GM21367 (cell line): ENCODE results near the gene WASF2.
"Not testable (repeated sequence)": the region's sequence is repeated elsewhere in the genome, so short reads cannot be mapped to it uniquely, and the experiment has no call there.

Source experiments
- ATAC-seq: cut with Tn5 transposase; IDR thresholded peaks from one replicate; pipeline ENCODE4 v1.9.1; 2021; ENCODE audit not compliant: unreplicated experiment

Gene WASF2, protein sequence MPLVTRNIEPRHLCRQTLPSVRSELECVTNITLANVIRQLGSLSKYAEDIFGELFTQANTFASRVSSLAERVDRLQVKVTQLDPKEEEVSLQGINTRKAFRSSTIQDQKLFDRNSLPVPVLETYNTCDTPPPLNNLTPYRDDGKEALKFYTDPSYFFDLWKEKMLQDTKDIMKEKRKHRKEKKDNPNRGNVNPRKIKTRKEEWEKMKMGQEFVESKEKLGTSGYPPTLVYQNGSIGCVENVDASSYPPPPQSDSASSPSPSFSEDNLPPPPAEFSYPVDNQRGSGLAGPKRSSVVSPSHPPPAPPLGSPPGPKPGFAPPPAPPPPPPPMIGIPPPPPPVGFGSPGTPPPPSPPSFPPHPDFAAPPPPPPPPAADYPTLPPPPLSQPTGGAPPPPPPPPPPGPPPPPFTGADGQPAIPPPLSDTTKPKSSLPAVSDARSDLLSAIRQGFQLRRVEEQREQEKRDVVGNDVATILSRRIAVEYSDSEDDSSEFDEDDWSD

DNA sequence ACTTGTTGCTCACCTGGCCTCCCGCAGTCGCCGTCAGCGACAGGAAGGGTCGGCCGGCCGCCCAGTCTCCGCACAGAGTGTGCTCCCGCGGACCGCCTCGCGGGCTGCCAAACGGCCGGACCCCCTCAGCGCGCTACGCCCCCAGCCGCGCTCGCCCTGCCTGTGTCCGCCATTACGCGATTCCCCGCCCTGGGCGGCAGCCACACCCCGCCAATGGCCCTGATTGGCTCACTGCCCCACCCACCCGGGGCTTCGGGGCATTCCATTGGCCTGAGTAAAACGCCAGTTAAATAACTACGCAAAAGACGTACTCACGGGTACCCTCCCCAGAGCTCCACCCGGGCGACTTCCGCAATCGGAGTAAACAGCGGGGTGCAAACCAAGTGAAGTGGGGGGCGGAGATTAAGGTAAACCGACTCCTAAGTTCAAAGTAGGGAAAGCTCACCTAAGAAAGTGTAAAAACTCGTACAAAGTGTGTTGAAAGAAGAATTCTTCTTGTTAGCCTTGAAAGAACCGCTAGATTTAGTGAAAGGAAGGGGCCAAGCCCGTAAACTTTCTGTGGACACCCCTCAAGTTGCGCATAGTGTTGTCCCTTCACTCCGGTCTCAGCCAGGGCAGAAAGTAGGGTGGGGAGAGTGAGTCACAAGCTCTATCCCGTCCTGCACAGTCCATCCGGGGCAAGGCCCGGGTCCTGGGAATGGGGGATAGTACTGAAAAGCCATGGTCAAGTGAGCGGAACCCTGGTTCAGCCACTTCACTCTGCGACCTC is at the start of gene WASF2:
WASF2 (minus strand) TSS at position 195 of the 769 bp plus-strand sequence. CDS start 61,277 bp downstream, outside the sequence.
- peak; percentile 76 for ATAC-seq

DNA sequence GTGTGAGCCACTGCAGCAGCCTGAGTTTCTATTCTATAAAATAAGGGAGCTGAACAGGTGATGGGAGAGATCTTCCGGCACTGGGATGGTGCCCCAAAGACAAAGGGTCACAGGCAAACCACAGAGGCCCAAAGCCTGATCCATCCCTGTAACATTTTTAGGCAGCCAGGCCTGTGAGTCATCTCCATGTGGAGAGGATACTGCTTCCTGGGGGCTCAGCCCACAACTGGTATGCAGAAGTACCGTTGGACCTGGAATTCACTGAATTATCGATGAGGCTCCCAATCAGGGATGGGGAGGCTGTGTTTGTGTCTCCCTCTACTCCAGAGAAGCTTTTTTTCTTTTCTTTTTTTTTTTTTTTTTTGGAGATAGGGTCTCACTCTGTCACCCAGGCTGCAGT is 48.8 kb upstream of the WASF2 start:
- ATAC-seq, result no peak

DNA sequence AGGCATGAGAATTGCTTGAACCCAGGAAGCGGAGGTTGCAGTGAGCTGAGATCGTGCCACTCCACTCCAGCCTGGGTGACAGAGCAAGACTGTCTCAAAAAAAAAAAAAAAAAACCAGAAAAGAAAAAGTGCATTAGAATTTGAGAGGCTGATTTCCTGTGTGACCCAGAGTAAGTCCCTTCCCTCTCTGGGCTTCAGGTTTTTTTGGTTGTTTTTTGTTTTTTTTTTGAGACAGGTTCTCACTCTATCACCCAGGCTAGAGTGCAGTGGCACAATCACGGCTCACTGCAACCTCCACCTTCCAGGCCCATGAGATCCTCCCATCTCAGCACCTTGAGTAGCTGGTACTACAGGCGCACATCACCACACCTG is 48.3 kb upstream of the WASF2 start:
- not testable (repeated sequence) for ATAC-seq

DNA sequence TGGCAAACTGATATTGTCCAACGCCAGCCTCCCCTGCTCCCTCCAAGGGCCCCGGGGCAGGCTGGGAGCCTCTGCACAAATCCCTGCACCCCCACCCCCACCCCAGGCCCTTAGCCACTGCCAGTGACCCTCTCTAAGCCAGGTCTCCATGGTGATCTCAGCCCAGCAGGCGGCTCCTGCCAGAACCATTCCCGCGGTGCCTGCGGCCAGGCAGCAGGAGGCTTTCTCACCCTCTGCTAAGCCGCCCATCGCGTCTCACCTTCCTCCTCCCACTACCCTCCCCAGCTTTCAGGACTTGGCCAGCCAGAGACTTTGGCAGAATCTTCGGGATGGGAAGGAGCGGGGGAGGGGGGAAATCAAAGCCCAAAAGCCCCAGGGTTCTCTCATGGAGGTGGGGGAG is 46.8 kb upstream of the WASF2 start:
- ATAC-seq, result no peak

DNA sequence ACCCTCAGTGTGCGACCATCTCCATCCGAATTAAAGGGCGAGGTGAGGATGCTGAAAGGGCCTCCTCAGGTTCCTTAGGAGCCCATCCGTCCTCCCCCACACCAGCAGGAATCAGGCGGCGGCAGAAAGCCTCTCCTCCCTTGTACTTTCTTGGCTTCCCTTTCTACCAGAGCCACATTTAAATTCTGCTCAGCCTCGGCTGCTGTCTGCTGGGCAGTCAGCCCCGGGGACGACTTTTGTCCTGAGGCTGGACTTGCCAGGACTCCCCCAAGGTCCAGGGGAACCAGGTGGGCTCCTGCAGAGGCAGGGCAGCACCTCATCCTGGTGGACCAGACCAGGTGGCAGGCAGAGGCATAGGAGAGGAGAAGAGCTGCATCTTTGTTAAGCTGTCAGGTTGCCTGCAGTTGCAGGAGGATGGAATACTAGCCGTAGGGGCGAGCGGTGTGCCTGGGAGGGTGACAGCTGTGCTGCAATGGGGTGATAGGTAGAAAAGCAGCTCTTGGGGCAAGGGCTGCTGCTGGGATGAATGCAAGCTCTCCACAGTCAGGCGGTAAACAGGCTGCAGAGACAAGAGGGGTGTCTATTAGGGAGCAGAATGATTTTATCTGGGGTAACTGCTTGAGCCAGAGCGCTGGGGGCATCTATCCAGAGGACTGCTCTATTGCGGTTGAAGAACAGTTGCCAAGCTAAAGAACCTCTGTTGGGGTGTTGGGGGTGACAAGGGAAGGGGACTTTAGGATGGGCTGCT is 46.2 kb upstream of the WASF2 start:
- no peak for ATAC-seq

DNA sequence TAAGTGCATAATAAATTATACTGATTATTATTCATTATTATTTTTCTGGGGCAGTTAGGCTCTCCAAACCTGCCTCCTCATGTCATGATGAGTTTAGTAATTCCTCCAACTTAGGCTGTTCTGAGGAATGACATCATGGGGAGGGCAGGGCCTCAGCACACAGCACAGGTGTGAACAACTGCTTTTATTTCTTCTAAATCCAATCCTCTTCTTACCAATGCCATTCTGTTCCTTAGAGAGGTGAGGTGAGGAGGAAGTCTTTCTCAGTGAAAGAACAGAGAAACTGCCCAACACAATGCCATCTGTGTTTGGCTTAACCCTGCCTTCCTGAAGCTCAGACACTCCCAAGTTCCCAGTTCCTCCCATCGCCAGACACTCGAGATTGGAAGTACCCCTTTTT is 45.4 kb upstream of the WASF2 start:
- no peak for ATAC-seq

DNA sequence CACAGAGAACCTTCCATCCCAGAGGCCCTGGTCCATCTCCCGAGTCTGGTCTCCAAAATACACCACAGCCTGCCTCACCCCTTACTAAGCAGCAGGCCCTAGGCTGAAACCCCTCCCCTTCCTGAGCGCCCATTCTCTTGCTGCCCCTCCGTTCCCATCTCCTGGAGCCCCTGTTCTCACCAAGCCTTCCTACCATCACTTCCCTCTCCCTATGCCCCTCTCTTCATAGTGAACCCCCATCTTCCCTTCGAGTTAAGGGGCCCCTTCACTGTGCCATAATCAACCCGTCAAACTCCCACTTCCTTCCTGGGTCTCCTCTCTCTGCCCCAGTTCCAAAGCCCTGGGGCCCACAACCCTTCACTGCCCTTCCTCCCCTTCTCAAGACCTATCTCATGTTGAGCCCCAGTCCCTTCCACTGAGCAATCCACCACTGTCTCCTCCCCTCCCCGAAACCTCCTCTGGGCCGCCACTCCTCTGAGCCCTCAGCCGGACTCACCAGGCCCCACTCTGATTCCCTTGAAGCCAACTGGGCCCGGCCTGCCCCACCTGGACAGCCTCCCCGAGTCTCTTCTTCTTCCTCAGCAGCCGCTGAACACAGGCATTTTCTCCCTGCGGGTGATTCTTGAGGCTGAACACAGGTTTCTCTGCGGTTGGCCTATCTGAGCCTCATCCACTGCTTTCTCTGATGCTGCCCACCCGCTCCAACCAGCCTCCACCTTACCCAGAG is 42.2 kb upstream of the WASF2 start:
- ATAC-seq, result no peak

DNA sequence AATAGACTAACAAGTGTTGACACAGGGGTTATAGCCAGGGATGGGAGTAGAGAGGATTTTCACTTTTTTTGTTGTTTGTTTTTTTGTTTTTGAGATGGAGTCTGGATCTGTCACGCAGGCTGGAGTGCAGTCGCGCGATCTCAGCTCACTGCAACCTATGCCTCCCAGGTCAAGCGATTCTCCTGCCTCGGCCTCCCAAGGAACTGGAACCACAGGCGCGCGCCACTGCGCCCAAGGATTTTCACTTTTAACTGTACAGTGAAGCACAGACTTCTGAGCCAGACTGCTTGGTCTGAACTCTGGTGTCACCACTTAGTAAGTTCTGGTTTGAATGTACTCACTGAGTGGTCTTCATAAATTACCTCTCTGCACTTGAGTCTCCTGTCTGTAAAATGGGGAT is 40.2 kb upstream of the WASF2 start:
- no peak for ATAC-seq

DNA sequence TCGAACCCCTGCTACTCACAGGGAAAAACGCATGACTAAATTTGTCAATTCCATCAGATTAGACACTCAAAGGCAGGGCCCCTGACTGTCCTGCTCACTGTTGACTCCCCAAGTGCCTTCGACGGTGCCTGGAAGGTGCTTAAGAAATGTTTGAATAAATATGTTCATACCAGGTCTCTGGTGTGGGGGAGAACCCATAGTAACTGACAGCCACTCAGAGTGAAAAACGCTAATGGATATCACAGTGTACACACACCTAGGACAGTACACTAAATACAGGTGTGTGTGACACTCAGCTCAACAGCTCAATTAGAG is 39.7 kb upstream of the WASF2 start:
- no peak for ATAC-seq

DNA sequence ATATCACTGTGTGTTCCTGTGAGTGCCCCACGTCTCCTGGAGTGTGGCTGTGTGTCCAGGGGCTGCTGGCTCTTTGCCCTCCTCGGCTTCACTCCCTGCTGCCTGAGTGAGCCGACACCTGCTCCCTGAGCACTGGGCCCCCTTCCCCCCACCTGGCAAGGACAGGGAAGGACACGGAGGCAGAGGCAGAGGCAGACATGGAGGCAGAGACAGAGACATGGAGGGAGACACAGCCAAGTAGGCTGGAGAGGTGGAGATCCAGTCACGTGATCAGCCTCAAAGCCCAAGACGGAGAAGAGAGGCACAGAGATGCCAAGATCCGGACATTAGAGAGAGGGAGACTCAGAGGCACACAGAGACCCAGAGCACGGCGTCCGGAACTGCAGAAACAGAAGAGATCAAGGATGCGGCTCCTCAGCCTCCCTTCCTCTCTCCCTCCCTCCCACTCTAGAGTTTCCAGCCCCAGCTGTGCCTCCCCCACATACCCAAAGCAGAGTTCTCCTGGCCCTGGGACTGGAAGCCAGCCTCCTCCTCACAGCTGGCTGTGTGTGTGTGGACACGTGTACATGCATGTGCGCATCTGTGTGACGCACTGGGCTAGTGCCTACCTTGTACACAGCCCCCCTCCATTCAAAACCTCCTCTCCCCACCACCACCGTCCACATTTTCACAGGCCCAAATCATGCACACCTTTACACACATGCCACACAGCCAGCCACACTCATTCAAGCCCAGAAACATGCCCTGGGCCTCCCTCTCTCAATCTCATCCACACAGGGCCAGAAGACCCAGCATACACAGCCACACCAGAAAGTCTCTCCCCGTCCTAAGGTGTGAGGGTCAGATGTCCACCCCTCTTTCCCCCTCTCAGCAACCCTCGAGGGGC is 39.1 kb upstream of the WASF2 start:
- no peak for ATAC-seq

DNA sequence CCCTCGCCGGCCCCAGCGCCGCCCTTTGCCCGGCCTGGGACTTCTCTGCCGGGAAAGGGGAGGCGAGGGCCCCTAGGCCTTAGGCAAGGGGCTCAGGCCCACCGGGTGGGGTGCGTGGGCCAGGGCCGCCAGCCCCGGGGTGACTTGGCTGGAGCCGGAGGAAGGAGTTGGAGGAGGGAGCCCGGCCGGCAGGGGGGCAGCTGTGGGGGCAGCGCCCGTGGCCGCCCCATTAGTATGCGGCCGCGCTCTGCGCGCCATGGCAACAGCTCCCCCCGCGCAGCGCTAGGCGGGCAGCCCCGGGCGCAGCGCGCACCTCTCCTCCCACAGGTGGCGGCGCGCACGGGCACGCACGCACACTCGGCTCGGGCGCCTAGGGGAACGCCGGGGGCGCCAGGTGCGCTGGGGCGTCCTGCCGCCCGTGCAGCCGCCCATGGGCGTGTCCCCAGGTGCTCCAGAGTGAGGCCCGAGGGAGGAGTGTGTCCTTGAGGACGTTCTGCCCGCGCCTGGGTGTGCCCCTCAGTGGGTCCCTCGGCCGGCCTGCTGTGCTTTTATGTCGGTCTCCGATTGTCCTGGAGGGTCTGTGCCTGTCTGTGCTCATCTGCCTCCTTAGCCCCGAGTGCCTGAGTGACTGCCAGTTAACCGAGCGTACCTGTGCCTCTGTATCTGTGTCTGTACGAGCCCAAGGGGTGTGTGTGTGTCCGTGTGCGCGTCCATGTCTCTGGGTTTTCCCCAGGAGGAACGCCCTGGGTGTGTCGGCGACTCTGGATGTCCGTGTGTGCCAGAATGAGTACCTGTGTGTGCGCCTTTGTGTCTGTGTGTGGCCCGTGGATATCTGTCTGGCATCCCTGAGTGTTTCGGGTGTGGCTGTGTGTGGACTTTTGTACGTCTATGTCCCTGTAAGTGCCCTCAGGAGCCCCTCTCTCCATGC is 38.2 kb upstream of the WASF2 start:
- ATAC-seq, result no peak

DNA sequence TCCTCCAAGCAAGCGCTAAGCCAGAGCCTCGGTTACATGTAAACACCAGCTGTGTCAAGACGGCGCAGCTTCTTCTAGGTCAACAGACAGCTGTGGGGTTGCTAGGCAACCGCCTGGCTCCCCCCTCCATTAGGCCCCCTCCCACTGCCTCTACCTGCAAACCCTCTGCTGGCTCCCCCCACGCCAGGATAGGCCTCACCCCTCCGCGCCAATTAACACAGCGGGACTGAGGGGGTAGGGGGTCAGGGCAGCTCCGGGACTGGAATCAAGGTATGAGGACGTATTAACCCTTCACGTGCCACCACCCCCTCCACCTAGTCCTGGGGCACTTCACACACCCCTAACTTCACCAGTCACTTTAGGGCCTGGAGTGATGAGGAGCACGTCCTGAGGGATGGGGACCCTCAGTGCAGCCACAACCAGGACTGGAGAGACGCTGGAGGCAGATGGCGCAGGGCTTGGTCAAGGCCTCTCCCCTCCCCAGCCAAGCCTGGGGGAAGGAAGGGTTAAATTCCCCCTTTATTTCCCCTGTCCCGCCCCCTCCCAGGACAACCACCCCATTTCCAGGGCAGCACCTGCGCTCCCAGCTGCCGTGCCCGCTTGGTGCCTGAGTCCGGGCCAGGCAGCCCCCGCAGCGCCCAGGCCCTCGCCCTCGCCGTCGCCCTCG is 37.4 kb upstream of the WASF2 start:
- no peak for ATAC-seq

DNA sequence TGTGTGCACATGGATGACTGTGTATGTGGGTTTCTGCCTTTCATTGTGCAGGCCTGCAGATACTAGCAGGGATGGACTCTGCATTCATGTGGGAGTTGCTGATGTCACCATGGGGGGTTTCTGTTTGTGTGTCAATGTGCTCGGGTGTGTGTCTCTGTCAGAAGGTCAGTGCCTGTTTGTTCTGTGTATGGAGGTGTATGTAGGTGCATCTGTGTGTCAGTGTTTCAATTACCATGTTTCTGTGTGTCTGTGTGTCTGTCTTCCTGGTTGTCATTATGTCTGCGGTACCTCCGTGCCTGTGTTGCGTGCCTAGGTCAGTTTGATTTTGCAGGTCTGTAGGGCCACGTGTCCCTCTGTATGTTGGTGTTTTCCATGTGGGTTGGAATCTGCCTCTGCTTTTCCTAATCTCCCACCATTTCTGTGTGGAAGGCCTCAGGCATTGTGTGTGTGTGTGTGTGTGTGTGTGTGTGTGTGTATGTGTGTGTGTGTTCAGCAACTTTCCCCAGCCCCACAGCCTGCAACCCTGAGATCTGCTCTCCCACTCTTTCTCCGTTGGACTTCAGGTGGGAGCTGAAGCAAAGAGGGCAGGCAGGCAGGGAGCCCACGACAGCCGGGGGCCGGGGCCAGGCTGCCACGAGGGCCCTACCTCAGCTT is 36.7 kb upstream of the WASF2 start:
- ATAC-seq, result no peak

DNA sequence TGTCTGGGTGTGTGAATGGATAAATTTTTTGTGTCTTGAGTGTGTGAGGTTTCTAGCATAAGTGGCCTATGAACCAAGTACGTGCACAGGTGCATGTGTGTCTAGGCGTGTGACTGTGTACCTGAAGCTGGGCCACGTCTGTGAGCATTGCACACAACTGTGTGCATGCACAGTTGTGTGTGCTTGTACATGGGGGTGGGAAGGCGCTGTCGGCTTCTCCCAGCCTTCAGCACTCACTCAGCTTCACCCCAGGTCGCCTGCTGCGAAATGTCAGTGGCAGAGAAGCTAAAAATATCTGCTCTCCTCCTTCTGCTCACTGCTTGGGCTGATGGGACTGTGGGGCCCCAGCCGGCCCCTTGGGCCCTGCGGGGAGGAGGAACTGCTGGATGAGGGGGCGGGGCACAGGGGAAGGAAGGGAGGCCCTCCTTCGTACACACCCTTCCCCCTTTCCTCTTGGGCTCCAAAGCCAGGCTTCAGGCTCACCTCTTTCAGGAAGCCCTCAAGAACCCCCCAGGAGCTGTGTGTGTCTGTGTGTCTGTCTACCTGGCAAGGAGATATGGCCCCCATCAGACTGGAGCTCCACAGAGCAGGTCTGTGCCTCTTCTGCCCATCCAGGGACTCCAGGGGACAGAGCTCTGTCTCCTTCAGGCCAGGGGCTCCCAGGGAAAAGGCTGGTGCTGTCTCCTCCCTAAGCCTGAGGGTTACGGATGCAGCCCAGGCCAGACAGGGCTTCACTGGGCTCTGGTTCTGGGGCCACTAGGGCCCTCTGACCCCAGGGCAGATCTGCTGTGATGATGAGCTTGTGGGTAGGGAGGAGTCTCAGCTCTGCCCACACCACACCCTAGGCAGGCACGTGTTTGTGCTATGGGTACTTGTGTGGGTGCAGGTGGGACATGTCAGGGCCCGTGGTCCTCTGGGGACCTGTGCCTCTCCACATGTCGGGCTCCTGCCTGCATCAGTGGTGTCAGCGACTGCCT is 35.6 kb upstream of the WASF2 start:
- no peak for ATAC-seq

DNA sequence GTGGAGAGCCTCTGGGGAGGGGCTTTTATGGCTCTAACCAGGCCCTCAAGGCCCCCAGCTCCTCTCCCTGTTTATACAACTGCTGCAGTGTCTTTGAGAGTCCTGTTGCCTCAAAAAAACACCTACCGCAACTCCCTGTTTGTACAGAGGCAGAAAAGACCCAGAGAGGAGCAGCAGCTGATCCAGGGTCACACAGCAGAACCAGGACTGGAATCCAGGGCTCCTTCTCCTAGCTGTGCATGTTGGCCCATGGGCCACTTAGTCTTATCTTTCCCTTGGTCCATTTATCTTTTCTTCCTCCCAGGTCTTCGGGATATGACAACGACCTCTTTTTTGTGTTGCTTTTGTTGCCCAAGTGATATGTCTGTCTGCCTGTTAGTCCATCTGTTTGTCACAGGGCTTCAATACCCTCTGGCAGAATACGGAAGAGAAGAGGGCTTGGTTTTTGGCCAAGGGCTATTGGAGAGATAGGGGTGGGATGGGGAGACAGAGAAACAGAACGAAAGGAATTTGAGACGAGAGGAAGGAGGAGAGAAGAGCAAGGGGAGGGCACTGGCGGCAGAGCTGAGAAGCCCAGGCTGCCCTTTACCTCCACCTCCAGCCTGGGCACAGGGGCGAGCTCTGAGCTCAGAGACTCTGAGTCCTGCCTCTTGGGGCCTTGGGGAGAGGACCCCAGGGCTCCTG is 33.5 kb upstream of the WASF2 start:
- ATAC-seq, result no peak
